Tracheal epithelial cell (primary cell): ENCODE results near the gene IMP4. TPM values are rescaled to one million over a fixed set of nuclear protein-coding genes. Genes with fewer than 3 reads are reported as not detected.

Experiments
- total RNA-seq: library from RNA; depleted of rRNA; stranded (reverse); fragments of >200 nt; gene quantifications from 2 replicates; pipeline ENCODE4 v1.2.1, GENCODE V29; 2014

Gene IMP4
- total RNA-seq: 137 and 140 TPM in 2 replicates

GRCh38 chr2:130342533-130343275 is at the start of gene IMP4:
TSS of gene IMP4 (plus strand) at chr2:130342897. CDS start at chr2:130342933, 36 bp downstream.

GRCh38 chr2:130355578-130356431 is 13.1 kb downstream of the IMP4 start, which contains the start of gene PTPN18:
TSS of gene PTPN18 (plus strand) at chr2:130356056. CDS start at chr2:130356108, 52 bp downstream.

Other genes starting within 250 kb of the IMP4 start
- gene POTEF, start 213.7 kb upstream of the IMP4 start, total RNA-seq: not detected in 2 replicates
- gene CCDC74B, start 197.8 kb upstream of the IMP4 start, total RNA-seq: 1.4 and 2.3 TPM in 2 replicates
- 13.5 and 14.9 TPM in 2 replicates for gene SMPD4, start 161.3 kb upstream of the IMP4 start, total RNA-seq
- gene MZT2B, start 160.6 kb upstream of the IMP4 start, total RNA-seq: 180 and 208 TPM in 2 replicates
- not detected in 2 replicates for gene TUBA3E, start 144.5 kb upstream of the IMP4 start, total RNA-seq
- 15.6 and 17.8 TPM in 2 replicates for gene PTPN18, start 13.2 kb downstream of the IMP4 start, total RNA-seq
- gene POTEI, start 166.4 kb downstream of the IMP4 start, total RNA-seq: not detected in 2 replicates
- not detected in 2 replicates for gene CFC1B, start 178.3 kb downstream of the IMP4 start, total RNA-seq